Nephron (organoid): Measurements from ENCODE around the gene DPP7.

ENCODE experiments used
- H3K27ac Mint-ChIP-seq, 3 experiments: 2 replicates each; pipeline ENCODE4 v1.8.0; 2020; ENCODE audit warnings: mixed read lengths in 3 of 3, mild to moderate bottlenecking in 2 of 3, moderate library complexity in 1 of 3
- H3K27me3 Mint-ChIP-seq: 2 replicates; pipeline ENCODE4 v1.8.0; 2021; ENCODE audit warnings: low read depth, mild to moderate bottlenecking, moderate library complexity, mixed read lengths
- H3K36me3 Mint-ChIP-seq: 2 replicates; pipeline ENCODE4 v1.8.0; 2020; ENCODE audit warnings: low read depth, mixed read lengths
- H3K4me1 Mint-ChIP-seq: 2 replicates; pipeline ENCODE4 v1.8.0; 2020; ENCODE audit warnings: mixed read lengths
- H3K4me3 Mint-ChIP-seq, 3 experiments: 2 replicates each; pipeline ENCODE4 v1.8.0; 2020; ENCODE audit warnings: mild to moderate bottlenecking in 3 of 3, mixed read lengths in 3 of 3, moderate library complexity in 2 of 3
- H3K9me3 Mint-ChIP-seq: 2 replicates; pipeline ENCODE4 v1.8.0; 2020; ENCODE audit warnings: mixed read lengths
- TF ChIP-seq, protein P1 (sequence below), 3 experiments: fragments of 200-600 bp; sonication (generic); IDR thresholded peaks; one replicate each; pipeline ENCODE4 v1.5.0; 2021; ENCODE audit warnings: antibody characterized with exemption in 3 of 3; ENCODE audit not compliant: unreplicated experiment in 3 of 3

DPP7 gene

DNA sequence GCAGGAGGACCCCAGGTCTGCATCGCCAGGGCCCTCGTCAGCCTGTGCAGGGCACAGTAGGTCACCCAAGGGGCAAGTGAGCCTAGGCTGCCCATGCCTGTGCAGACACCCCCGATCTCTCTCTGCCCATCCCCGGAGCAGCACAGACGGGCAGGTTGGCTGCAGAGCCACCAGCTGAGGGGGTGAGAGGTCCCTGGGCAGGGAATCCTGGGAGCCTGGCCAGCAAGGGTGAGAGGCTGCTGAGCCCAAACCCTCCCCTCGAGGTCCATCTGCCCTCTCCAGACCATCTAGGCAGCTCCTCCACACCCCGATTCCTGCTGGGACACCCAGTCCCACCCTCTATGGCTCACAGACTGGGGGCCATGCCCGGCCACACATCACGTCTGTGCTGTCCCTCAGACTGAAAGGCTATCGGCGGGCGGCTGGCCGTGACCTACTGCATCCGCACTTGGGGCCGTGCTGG is 2.8 kb upstream of the DPP7 start:
- Mint-ChIP-seq H3K27ac (no peak overlapping the region), H3K27me3 (peaks cover 23% of the 10 kb centered on the region), H3K9me3 (no peaks in the 10 kb centered on the region), H3K4me1 (no peaks in the 10 kb centered on the region), H3K36me3 (no peaks in the 10 kb centered on the region), H3K4me3 (peak overlapping the region in 1 of 3 experiments; percentile 29)
- TF ChIP-seq, protein P1, sequence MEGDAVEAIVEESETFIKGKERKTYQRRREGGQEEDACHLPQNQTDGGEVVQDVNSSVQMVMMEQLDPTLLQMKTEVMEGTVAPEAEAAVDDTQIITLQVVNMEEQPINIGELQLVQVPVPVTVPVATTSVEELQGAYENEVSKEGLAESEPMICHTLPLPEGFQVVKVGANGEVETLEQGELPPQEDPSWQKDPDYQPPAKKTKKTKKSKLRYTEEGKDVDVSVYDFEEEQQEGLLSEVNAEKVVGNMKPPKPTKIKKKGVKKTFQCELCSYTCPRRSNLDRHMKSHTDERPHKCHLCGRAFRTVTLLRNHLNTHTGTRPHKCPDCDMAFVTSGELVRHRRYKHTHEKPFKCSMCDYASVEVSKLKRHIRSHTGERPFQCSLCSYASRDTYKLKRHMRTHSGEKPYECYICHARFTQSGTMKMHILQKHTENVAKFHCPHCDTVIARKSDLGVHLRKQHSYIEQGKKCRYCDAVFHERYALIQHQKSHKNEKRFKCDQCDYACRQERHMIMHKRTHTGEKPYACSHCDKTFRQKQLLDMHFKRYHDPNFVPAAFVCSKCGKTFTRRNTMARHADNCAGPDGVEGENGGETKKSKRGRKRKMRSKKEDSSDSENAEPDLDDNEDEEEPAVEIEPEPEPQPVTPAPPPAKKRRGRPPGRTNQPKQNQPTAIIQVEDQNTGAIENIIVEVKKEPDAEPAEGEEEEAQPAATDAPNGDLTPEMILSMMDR (IDR thresholded peaks at IDR 0.05; ENCODE audit: unreplicated experiment in 3 of 3) = no peak

DNA sequence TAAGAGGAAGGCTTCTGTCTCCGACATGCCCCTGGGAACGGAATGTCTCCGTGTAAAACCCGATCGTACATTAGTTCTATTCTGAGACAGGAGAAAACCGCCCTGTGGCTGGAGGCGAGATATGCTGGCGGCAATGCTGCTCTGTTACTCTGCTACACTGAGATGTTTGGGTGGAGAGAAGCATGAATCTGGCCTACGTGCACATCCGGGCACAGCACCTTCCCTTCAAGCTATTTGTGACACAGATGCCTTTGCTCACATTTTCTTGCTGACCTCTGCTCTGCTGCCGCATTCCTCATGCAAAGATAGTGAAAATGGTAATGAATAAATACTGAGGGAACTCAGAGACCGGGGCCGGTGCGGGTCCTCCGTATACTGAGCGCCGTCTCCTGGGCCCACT is 2.2 kb upstream of the DPP7 start:
- Mint-ChIP-seq H3K4me3 (peak overlapping the region; percentile 16 to 46 (median 29)), H3K9me3 (no peaks in the 10 kb centered on the region), H3K27ac (no peak overlapping the region), H3K4me1 (no peaks in the 10 kb centered on the region), H3K36me3 (no peaks in the 10 kb centered on the region), H3K27me3 (peaks cover 23% of the 10 kb centered on the region)
- TF ChIP-seq, protein P1 (IDR thresholded peaks at IDR 0.05; ENCODE audit: unreplicated experiment in 3 of 3) = no peak

DNA sequence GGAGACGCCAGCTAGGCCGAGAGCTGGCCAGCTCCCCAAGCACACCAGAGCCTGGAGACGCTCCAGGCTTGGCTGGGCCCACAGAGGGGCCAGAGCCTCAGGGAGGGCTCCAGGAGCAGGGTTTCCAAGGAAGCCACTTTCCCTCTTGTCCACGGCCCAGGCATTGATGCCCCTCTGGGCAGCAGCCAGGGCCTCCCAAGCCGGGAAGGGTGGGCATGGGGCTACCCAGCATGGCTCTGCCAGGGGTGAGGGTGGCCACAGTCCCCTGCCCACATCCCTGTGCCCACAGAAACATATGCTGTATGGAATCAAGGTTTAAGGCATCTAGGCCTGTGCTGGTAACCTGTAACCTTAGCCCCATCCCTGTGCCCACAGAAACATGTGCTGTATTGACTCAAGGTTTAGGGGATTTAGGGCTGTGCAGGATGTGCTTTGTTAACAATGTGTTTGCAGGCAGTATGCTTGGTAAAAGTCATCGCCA is 1.5 kb upstream of the DPP7 start:
- H3K27me3 Mint-ChIP-seq = peaks cover 23% of the 10 kb centered on the region
- no peak overlapping the region for H3K27ac Mint-ChIP-seq
- H3K9me3 Mint-ChIP-seq = no peaks in the 10 kb centered on the region
- TF ChIP-seq, protein P1 (IDR thresholded peaks at IDR 0.05; ENCODE audit: unreplicated experiment in 3 of 3) = no peak
- no peaks in the 10 kb centered on the region for H3K4me1 Mint-ChIP-seq
- H3K4me3 Mint-ChIP-seq = peak overlapping the region in 1 of 3 experiments; percentile 16
- no peaks in the 10 kb centered on the region for H3K36me3 Mint-ChIP-seq

DNA sequence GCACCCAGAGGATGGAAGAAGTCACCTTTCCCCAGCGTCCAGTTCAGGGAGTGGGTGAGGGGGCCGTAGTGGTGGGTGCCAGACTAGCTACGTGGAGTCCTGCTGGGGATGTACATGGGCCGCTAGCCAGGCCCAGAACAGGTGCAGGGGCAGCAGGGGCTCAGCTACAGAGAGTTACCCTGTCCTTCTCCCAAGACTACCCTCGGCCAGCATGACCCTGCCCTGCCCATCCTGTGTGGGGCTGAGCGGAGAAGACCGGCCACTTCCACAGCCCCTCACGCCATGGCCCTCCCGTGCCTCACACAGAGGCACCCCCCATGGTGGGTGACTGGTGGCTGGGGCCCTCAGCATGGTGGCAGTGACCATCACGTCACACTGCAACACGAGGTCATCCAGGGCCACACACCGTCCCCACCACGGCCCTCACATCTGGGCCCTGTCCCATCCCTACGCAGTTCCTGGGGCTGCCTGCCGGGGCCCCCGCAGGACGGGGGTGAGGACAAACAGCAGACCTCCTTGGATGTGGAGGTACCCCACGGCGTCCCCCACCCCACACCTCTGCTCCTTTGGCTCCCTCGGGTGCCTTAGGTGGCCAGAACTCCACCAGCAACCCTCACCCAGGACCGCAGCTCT is 977 bp upstream of the DPP7 start:
- Mint-ChIP-seq H3K36me3 (no peaks in the 10 kb centered on the region), H3K4me3 (no peak overlapping the region), H3K27me3 (peaks cover 27% of the 10 kb centered on the region), H3K27ac (no peak overlapping the region), H3K9me3 (no peaks in the 10 kb centered on the region), H3K4me1 (no peaks in the 10 kb centered on the region)
- TF ChIP-seq, protein P1 (IDR thresholded peaks at IDR 0.05; ENCODE audit: unreplicated experiment in 3 of 3) = no peak

DNA sequence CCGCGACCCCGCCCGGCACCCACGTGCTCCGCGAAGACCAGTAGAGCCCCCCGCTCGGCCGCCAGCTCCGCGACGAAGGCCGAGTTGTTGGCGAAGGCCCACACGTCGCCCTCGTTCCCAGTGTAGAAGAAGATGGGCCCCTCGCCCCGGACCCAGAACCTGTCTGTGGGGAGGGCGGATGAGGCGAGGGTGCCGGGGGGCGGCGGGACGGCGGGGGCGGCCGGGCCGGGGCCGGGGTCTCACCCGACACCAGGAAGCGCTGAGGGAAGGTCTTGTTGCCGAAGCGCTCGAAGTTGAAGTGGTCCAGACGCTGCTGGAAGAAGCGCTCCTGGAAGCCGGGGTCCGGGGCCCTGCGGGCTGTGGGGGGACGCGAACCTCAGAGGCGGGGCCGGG is 317 bp downstream of the DPP7 start:
- Mint-ChIP-seq H3K4me3 (peak overlapping the region in 1 of 3 experiments; percentile 29), H3K9me3 (no peaks in the 10 kb centered on the region), H3K4me1 (no peaks in the 10 kb centered on the region), H3K27me3 (peaks cover 27% of the 10 kb centered on the region), H3K36me3 (no peaks in the 10 kb centered on the region), H3K27ac (no peak overlapping the region)
- TF ChIP-seq, protein P1 (IDR thresholded peaks at IDR 0.05; ENCODE audit: unreplicated experiment in 3 of 3) = no peak
